Measurements from ENCODE around the gene RANBP3. TPM values are rescaled to one million over a fixed set of nuclear protein-coding genes. Genes with fewer than 3 reads are reported as not detected.
A peak's percentile ranks its signal among the peaks of the same experiment; 100 is the strongest.

Gene RANBP3
- polyA plus RNA-seq, 1 donor: 72.2 TPM

DNA sequence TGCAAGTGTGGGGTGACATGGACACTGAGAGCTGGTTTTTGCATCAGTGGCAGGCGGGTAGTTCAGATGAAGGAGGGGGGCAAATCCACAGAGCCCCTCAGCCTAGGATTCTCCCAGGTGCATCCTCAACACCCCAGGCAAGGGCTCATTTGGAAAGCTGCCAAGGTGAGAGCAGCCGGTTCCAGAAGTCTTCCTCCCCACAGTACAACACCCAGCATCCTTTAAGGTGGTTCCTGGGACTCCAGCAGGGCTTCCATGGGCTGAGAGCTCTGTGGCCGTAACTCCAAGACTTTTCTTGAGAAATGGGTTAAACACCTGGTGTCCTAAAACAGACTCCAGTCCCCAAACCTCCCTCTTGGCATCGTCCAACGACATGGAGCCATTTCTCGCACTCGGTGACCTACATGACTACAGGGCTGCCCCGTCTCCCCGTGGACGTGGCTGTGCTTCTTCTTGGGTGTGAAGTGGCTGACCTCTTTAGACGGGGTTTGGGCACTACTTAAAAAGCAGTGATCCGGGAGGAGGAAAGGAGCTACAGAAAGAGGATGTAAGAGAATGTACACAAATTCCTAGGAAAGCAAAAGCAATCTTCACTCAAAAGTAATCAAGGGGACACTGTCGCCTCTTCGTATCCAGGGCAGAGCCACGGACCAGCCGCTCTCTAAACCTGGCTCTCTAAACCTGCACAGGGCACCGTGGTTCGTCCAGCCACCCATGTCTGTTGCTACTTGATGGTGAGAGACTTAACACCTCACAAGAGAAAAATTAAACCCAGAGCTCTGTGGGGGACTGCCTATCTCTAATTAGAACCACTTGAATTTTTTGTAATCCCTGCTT, 25.5 kb downstream of the RANBP3 start:
- DNase-seq: no peak

- DNase-seq: no peak
Observed at GRCh38 chr19:5951338-5951861, 26.5 kb downstream of the RANBP3 start.

GRCh38 chr19:5950741-5951140, 27.2 kb downstream of the RANBP3 start:
- DNase-seq: no peak

GRCh38 chr19:5949792-5950305, 28.1 kb downstream of the RANBP3 start:
- DNase-seq: no peak

DNA sequence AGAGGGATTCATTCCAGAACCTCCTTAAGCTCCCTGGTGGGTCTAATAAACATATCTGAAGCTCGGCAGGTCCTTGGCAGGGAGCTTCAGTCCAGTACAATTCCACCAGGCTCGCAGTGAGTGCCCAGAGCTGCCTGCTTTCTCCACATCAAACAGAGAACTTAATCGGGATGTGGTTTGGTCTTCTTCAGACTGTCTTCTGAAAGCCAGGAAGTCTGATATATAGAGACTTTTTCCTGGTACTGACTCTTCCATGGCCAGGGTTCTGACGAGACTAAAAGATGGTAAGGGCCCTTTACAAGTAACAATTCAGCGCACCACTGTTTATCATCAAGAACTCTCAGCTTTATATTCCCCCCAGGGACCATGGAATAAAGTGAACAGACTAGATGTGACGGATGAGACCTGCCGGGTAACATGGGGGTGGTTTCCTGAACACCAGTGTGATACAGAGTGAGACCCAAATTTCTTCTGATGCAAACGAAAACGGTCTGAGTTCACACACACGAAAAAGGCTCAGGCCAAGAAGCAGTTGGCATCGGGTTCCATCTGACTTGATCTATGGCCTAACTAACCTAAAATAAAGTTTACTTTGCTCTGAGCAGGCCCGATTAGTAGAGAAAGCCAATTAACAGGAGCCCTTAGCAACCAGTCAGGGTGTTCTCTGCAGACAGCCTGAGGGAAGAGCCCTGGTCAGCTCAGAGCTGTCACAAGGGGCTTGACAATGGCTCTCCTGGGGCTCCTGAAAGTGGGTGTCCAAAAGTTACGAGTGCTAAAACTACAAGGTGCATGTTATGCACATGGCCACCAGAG, 29.0 kb downstream of the RANBP3 start:
- no peak for DNase-seq

DNA sequence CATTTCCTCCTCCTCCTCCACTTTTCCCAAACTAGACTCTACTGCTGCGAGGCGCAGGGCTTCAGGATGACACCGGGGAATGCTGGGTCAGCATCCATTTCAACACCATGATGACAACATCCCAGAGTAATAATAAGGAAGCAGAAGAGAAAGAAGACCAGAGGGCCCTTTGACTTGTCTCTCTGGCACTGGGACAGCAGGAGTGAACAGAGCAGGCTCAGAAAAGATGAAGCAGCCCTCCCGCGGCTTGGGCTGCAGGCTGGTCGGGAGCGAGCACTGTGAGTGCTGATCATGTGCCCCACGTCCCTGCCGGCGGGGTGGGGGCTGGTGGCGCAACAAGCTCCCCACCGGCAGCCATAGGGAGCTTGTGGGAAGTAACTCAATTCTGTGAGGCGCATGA, 30.5 kb downstream of the RANBP3 start:
- no peak for DNase-seq

DNA sequence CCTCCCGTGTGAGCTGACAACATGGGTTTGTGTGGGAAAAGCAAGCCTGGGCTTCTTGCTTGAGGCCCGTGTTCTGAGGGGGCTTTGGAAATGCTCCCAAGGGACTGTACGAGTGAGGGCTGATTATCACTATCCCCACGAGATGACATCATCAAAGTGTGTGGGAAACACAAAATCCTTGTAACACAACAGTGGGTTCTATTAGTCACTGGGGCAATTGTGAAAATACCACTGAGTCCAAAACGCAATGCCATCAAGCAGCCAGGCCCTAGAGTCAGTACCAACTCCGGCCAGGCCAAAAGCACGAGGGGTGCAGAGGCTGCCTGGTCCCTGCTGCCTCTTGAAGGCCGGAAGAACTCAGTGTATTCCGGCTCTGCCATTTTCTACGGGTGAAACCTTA, 34.3 kb downstream of the RANBP3 start:
- no peak for DNase-seq

DNA sequence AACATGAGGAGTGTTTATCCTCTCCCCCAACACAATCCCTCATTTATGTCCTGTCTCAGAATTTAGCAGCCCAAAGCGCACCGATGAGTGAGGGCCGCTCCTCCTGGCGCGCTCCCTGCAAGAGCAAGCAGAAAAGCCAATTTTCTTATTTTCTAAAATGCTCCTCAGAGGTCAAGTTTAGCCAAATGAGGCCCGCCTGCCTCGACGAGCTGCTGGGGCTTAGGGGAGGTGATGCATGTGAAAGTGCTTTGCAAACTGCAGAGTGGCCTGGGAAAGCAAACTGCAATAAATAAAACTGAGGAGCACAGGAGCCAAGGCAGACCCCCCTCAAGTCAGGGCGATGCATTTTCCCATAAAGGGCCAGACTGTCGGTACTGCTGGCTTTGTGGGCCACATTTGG, 34.9 kb downstream of the RANBP3 start:
- no peak for DNase-seq

GRCh38 chr19:5941673-5942072, 36.3 kb downstream of the RANBP3 start:
- no peak for DNase-seq

GRCh38 chr19:5940260-5941208, 37.4 kb downstream of the RANBP3 start:
- DNase-seq: no peak

GRCh38 chr19:5937550-5937949, 40.4 kb downstream of the RANBP3 start:
- DNase-seq: no peak

- no peak for DNase-seq
Observed at GRCh38 chr19:5936292-5936592, 41.7 kb downstream of the RANBP3 start.

- DNase-seq: no peak
Observed at GRCh38 chr19:5935473-5936291, 42.3 kb downstream of the RANBP3 start.

GRCh38 chr19:5934774-5935472, 43.0 kb downstream of the RANBP3 start:
- peak; percentile 58 for DNase-seq

GRCh38 chr19:5934069-5934401, 43.9 kb downstream of the RANBP3 start:
- DNase-seq: no peak

GRCh38 chr19:5933391-5934068, 44.4 kb downstream of the RANBP3 start:
- no peak for DNase-seq

GRCh38 chr19:5932609-5933262, 45.2 kb downstream of the RANBP3 start:
- no peak for DNase-seq

DNA sequence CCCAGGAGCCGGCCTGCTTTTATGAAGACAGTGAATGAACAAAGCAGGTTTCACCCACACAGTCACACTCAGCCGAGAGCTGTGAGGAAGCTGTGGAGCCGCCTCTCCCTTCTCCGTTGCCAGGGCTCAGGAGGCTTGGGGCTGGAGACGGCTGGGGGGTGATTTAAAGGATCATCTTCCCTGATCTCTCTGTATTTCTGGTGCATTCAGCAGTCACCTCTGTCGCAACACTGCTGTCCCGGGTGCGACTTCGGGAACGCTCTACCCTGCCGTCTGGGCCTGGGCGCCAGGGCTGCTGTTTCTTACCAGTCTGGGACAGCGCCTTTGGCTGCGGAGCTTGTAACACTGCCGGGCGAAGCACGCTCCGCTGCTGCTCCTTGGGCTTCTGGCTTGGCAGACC, 45.8 kb downstream of the RANBP3 start:
- DNase-seq: no peak

DNA sequence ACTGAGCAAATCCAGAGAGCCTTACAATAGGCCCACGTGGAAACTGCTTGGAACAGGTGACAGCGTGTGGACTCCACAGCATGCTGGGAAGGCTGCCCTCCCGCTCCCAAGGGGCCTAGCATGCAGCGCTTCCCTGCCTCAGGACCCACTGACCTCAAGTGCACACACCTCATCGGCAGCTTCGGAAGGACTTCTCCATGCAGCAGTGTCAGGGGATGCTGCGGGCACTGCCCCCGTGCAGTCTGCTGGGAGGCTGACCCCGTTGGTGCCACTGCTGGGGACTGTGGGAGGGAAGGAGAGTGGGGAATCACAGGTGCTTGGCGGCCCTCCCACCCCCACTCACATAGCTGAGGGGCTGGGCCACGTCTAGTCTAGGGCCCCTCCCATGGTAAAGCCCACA, 46.7 kb downstream of the RANBP3 start:
- no peak for DNase-seq
